Activated CD4-positive, alpha-beta memory T cell treated with anti-CD3 and anti-CD28 coated beads for 36 hours (primary cell): ENCODE measurements around the gene CST9L. TPM values are rescaled to one million over a fixed set of nuclear protein-coding genes. Genes with fewer than 3 reads are reported as not detected.

Source experiments
- CTCF ChIA-PET: fragments of 350-600 bp; sonication (Branson Sonifier 250); formaldehyde crosslinking; loops from one replicate; lab custom pipeline; 2021; ENCODE audit warnings: antibody characterized with exemption, inconsistent platforms; lab: Charles Lee
- POLR2A ChIA-PET: fragments of 350-600 bp; sonication (Branson Sonifier 250); formaldehyde crosslinking; loops from one replicate; lab custom pipeline; 2021; ENCODE audit warnings: antibody characterized with exemption; lab: Charles Lee
- DNase-seq: peaks from one replicate; pipeline ENCODE4 v3.0.0-alpha.2; 2020
- H3K27ac Mint-ChIP-seq: one replicate; pipeline ENCODE4 v1.8.0; 2021; ENCODE audit warnings: mixed read lengths
- H3K27me3 Mint-ChIP-seq: one replicate; pipeline ENCODE4 v1.8.0; 2021; ENCODE audit warnings: mixed read lengths
- H3K36me3 Mint-ChIP-seq: one replicate; pipeline ENCODE4 v1.8.0; 2021; ENCODE audit warnings: mixed read lengths
- H3K4me1 Mint-ChIP-seq: one replicate; pipeline ENCODE4 v1.8.0; 2021; ENCODE audit warnings: low read depth, mixed read lengths
- H3K4me3 Mint-ChIP-seq: one replicate; pipeline ENCODE4 v1.8.0; 2021; ENCODE audit warnings: mild to moderate bottlenecking, mixed read lengths
- H3K9me3 Mint-ChIP-seq: one replicate; pipeline ENCODE4 v1.8.0; 2021; ENCODE audit warnings: mixed read lengths
- intact Hi-C: fragments of 100-400 bp; cut with micrococcal nuclease; formaldehyde crosslinking; loops from one replicate; pipeline ENCODE4 v1.15.1; 2023
- total RNA-seq, 2 experiments: library from RNA; stranded (reverse); gene quantifications; one replicate each; pipeline ENCODE4 v1.2.3, GENCODE V29; 2021

Gene CST9L
- total RNA-seq, 2 experiments from 2014 or later = not detected

DNA sequence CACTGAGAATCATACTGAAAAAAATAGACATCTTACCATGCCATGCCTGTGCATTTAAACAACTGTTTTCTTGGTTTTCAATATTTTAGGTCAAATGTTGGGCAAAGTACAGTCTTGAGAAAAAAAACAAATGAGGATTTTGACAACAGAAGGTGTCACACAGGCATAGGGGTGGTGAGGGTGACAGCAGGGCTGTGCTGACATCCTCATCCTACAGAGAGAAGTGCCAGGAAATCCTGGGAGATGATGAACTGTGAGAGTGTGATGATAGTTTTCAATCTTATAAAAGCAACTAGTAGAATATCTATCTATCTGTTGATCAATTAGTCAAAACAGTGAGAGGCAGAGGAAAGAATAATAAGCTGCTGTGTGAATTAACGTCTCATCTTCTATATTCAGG, 53.4 kb downstream of the CST9L start:
- peaks cover 4% of the 10 kb centered on the region for H3K27me3 Mint-ChIP-seq
- H3K4me3 Mint-ChIP-seq = no peak overlapping the region
- no peaks in the 10 kb centered on the region for H3K36me3 Mint-ChIP-seq
- no peaks in the 10 kb centered on the region for H3K9me3 Mint-ChIP-seq
- POLR2A ChIA-PET = no interaction called here
- no peak for DNase-seq
- H3K27ac Mint-ChIP-seq = no peak overlapping the region
- intact Hi-C loops = no loop called here
- H3K4me1 Mint-ChIP-seq = no peaks in the 10 kb centered on the region
- CTCF ChIA-PET = no interaction called here

Other genes with a start within 250 kb of the CST9L start
- 10 to 100 TPM; 39.0 to 39.3 TPM for gene NXT1, start 217.7 kb downstream of the CST9L start, total RNA-seq
- gene GZF1, start 206.3 kb downstream of the CST9L start, total RNA-seq = 1 to 10 TPM; 6.6 to 7.5 TPM
- 1 to 10 TPM; 7.3 to 7.6 TPM for gene NAPB, start 147.0 kb downstream of the CST9L start, total RNA-seq
- gene CSTL1, start 128.8 kb downstream of the CST9L start, total RNA-seq = not detected
- gene CST11, start 115.6 kb downstream of the CST9L start, total RNA-seq = not detected
- gene CST8, start 77.4 kb downstream of the CST9L start, total RNA-seq = not detected
- gene CST9, start 37.4 kb upstream of the CST9L start, total RNA-seq = not detected
- under 1 TPM; 0.26 to 0.29 TPM for gene CST3, start 69.5 kb upstream of the CST9L start, total RNA-seq
- not detected for gene CST4, start 120.6 kb upstream of the CST9L start, total RNA-seq
- not detected for gene CST1, start 182.5 kb upstream of the CST9L start, total RNA-seq